Measurements from ENCODE around the gene BNC2. TPM values are rescaled to one million over a fixed set of nuclear protein-coding genes. Genes with fewer than 3 reads are reported as not detected.

Gene BNC2
- total RNA-seq, 2 donors from 2014 or later, result 0.99 to 1.8 TPM

DNA sequence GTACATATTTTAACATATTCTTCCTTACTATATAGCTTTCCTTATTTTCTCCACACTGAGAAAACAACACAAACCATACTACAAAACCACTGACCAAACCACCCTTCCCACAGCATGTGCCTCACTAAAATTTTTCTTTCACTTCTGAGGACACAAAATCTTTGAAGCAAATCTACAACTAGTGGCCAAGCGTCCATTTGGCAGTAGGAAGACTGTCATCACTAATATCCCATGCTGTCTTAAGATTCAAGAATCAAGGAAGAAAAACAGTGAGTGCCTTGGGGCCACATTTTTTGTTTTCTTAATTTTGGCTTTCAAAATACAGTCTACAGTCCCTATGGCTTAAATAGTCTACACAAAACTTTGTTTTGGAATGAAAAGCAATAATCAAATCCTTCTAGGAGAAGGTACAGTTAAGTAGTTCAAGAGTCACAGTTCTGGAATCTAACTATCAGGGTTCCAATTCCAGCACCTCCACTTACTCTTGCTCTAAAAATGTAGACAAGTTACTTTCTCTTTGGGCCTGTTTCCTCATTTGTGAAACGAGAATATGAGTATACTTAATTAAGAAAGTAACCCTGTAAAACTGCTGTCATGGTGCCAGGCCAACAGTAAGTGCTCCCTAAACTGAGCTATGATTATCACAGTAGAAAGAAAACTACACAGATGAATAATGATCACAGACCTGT, 227.9 kb downstream of the BNC2 start:
- ATAC-seq, result no peak
- no peaks in the 10 kb centered on the region for H3K4me1 ChIP-seq

DNA sequence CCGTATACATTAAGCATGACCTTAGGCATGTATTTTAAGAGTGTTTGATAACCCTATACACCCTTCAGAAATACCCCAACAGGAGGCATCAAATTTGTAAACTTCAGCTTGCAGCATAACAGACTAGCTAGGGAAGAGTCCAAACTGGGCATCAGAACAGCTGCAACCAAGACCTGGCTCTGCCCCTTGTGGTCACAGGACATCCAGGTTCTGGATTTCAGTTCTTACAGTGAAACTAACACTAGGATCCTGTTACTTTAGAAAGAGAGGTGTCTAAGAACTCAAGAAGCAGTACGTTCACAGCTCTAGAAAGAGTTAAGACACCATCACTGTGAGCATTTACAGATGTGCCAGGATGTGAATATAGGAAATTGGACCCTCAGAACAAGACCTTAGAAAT, 229.8 kb downstream of the BNC2 start:
- DNase-seq, result no peak
- Histone ChIP-seq H3K4me3 (no peak overlapping the region), H3K27me3 (no peaks in the 10 kb centered on the region), H3K27ac (no peak overlapping the region), H3K9me3 (no peaks in the 10 kb centered on the region), H3K36me3 (replicated peaks in 1 of 2; ENCODE audit: insufficient read depth in 1 of 2, low read depth in 2 of 2) (no peaks in the 10 kb centered on the region), H3K4me1 (no peaks in the 10 kb centered on the region)
- TF ChIP-seq POLR2A (IDR thresholded peaks at IDR 0.05), result no peak
- TF ChIP-seq, protein P1, sequence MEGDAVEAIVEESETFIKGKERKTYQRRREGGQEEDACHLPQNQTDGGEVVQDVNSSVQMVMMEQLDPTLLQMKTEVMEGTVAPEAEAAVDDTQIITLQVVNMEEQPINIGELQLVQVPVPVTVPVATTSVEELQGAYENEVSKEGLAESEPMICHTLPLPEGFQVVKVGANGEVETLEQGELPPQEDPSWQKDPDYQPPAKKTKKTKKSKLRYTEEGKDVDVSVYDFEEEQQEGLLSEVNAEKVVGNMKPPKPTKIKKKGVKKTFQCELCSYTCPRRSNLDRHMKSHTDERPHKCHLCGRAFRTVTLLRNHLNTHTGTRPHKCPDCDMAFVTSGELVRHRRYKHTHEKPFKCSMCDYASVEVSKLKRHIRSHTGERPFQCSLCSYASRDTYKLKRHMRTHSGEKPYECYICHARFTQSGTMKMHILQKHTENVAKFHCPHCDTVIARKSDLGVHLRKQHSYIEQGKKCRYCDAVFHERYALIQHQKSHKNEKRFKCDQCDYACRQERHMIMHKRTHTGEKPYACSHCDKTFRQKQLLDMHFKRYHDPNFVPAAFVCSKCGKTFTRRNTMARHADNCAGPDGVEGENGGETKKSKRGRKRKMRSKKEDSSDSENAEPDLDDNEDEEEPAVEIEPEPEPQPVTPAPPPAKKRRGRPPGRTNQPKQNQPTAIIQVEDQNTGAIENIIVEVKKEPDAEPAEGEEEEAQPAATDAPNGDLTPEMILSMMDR (IDR thresholded peaks at IDR 0.05), result peak in 2 of 7 experiments; percentile 7 to 10
- no peak for ATAC-seq
- 60 to 65% methylated on average over 2 of the region's 2 CpGs for WGBS, 2 donors
- intact Hi-C loops (cut with DNase I), result no loop called here

More for the DNA sequence above, 227.9 kb downstream of the BNC2 start:
- H3K4me3 ChIP-seq, result no peak overlapping the region
- H3K27me3 ChIP-seq, result no peaks in the 10 kb centered on the region
- H3K36me3 ChIP-seq (replicated peaks in 1 of 2; ENCODE audit: insufficient read depth in 1 of 2, low read depth in 2 of 2), result no peaks in the 10 kb centered on the region
- H3K9me3 ChIP-seq, result no peaks in the 10 kb centered on the region
- intact Hi-C loops (cut with DNase I), result no loop called here
- TF ChIP-seq, protein P1 (IDR thresholded peaks at IDR 0.05), result no peak
- no peak for TF ChIP-seq POLR2A (IDR thresholded peaks at IDR 0.05)
- no peak for DNase-seq
- 42 to 49% methylated on average over 2 of the region's 2 CpGs for WGBS, 2 donors
- no peak overlapping the region for H3K27ac ChIP-seq

DNA sequence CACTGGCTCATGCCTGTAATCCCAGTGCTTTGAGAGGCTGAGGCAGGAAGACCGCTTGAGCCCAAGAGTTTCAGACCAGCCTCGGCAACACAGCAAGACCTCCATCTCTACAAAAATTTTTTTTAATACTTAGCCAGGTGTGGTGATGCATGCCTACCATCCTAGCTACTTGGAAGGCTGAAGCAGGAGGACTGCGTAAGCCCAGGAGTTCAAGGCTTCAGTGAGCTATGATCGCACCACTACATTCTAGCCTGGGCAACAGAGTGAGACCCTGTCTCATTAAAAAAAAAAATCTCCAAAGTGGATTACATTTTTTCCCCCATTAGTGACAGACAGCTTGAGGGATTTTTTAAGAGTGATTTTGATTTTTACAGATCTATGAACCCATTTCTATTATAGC, 230.8 kb downstream of the BNC2 start:
- ATAC-seq (no peak), DNase-seq (no peak)
- 89 to 95% methylated on average over 4 of the region's 4 CpGs for WGBS, 2 donors
- Histone ChIP-seq H3K27ac (no peak overlapping the region), H3K4me3 (no peak overlapping the region), H3K9me3 (no peaks in the 10 kb centered on the region), H3K4me1 (no peaks in the 10 kb centered on the region), H3K36me3 (replicated peaks in 1 of 2; ENCODE audit: insufficient read depth in 1 of 2, low read depth in 2 of 2) (no peaks in the 10 kb centered on the region), H3K27me3 (no peaks in the 10 kb centered on the region)
- TF ChIP-seq, protein P1 (IDR thresholded peaks at IDR 0.05), result no peak
- no peak for TF ChIP-seq POLR2A (IDR thresholded peaks at IDR 0.05)
- intact Hi-C loops (cut with DNase I), result no loop called here

DNA sequence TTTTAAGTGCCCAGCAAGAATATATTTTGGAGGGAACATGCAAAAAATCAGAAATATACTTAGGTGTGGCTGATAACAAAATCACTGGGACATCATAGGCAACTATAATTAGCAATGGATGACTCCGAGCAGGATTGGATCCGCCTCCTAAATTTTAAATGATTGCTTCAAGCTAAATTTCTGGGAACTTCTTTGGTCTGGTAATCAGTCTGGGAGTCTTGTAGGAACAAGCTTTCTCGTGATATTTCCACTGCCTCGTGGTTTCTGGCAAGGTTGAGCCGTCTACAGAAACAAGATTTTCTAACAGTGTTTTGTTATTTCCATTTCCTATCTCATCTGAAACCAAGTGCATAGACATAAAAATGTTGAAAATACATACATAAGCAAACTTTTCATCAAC, 232.6 kb downstream of the BNC2 start:
- H3K4me3 ChIP-seq, result no peak overlapping the region
- no peaks in the 10 kb centered on the region for H3K36me3 ChIP-seq (replicated peaks in 1 of 2; ENCODE audit: insufficient read depth in 1 of 2, low read depth in 2 of 2)
- H3K27ac ChIP-seq, result no peak overlapping the region
- no peaks in the 10 kb centered on the region for H3K27me3 ChIP-seq
- intact Hi-C loops (cut with DNase I), result no loop called here
- H3K9me3 ChIP-seq, result no peaks in the 10 kb centered on the region
- DNase-seq (no peak), ATAC-seq (no peak)
- 75 to 83% methylated on average over 5 of the region's 5 CpGs for WGBS, 2 donors
- TF ChIP-seq, protein P1 (IDR thresholded peaks at IDR 0.05), result no peak
- no peak for TF ChIP-seq POLR2A (IDR thresholded peaks at IDR 0.05)
- H3K4me1 ChIP-seq, result no peaks in the 10 kb centered on the region

DNA sequence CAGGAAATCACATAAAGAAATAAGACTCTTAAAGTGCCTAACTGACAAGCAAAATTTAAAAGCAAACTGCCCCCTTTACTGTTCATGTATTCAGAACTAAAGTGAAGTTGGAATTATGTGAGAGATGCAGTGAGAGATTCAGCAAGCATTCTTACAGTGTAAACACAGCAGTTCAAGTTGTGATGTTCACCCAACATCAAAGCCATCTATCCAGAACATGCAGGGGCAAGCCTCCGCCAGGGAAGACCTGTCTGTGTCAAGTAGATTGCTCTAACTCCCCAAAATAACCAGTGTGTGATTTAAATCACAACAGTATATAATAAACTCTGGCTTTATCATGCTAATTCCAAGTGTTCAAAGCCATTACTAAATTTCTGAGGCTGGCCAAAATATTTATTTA, 233.3 kb downstream of the BNC2 start:
- Histone ChIP-seq H3K4me3 (no peak overlapping the region), H3K27me3 (no peaks in the 10 kb centered on the region), H3K9me3 (no peaks in the 10 kb centered on the region), H3K36me3 (replicated peaks in 1 of 2; ENCODE audit: insufficient read depth in 1 of 2, low read depth in 2 of 2) (no peaks in the 10 kb centered on the region), H3K4me1 (no peaks in the 10 kb centered on the region), H3K27ac (no peak overlapping the region)
- DNase-seq, result no peak
- no peak for TF ChIP-seq POLR2A (IDR thresholded peaks at IDR 0.05)
- TF ChIP-seq, protein P1 (IDR thresholded peaks at IDR 0.05), result no peak
- WGBS, 2 donors, result 85 to 86% methylated on average over 1 of the region's 1 CpG
- no peak for ATAC-seq
- intact Hi-C loops (cut with DNase I), result no loop called here
